Mammary epithelial cell (primary cell): ENCODE data around the gene CCDC177.

Experiments used
- CTCF ChIP-seq, 2 donors: IDR thresholded peaks in 1 of 2; conservative IDR thresholded peaks in 1 of 2; 2 replicates each; pipeline ENCODE4 v1.5.1; 2011 to 2012; ENCODE audit warnings: inconsistent platforms in 2 of 2, low read length in 2 of 2, mild to moderate bottlenecking in 2 of 2, control low read depth in 1 of 2, low read depth in 1 of 2; ENCODE audit not compliant: insufficient read depth in 1 of 2; ENCODE audit errors: extremely low read depth in 1 of 2
- EZH2 ChIP-seq: IDR thresholded peaks from 2 replicates; pipeline ENCODE4 v1.6.1; 2012; ENCODE audit warnings: low read length, inconsistent platforms, borderline replicate concordance

GRCh38 chr14:69547701-69548348, 26.8 kb downstream of the CCDC177 start:
- peak; percentile 45 to 63 for TF ChIP-seq CTCF (conservative IDR thresholded peaks at IDR 0.05 in 1 of 2, IDR thresholded peaks at IDR 0.05 in 1 of 2; ENCODE audit: extremely low read depth in 1 of 2, insufficient read depth in 1 of 2, low read depth in 1 of 2, low read length in 2 of 2)
- TF ChIP-seq EZH2 = no peak
